GM19193 (cell line): ENCODE data around the gene AUTS2.

Experiments used
- POLR2A ChIP-seq: IDR thresholded peaks from 4 replicates; pipeline ENCODE4 v1.6.1; 2011; ENCODE audit not compliant: insufficient read depth, insufficient read length; ENCODE audit errors: extremely low read depth

Gene AUTS2

GRCh38 chr7:70829221-70830059 is 1231.2 kb downstream of the AUTS2 start:
- no peak for TF ChIP-seq POLR2A

GRCh38 chr7:70830060-70830395 is 1231.8 kb downstream of the AUTS2 start:
- no peak for TF ChIP-seq POLR2A

- TF ChIP-seq POLR2A, result no peak
Measured at GRCh38 chr7:70830426-70830825, 1232.2 kb downstream of the AUTS2 start.

- no peak for TF ChIP-seq POLR2A
Measured at GRCh38 chr7:70833726-70834125, 1235.5 kb downstream of the AUTS2 start.

- no peak for TF ChIP-seq POLR2A
Measured at GRCh38 chr7:70834424-70834823, 1236.1 kb downstream of the AUTS2 start.

GRCh38 chr7:70835658-70836057 is 1237.4 kb downstream of the AUTS2 start:
- no peak for TF ChIP-seq POLR2A

- no peak for TF ChIP-seq POLR2A
Measured at GRCh38 chr7:70836279-70836678, 1238.0 kb downstream of the AUTS2 start.

- TF ChIP-seq POLR2A, result no peak
Measured at GRCh38 chr7:70836946-70837345, 1238.7 kb downstream of the AUTS2 start.

- no peak for TF ChIP-seq POLR2A
Measured at GRCh38 chr7:70837589-70837988, 1239.3 kb downstream of the AUTS2 start.

GRCh38 chr7:70838292-70838907 is 1240.1 kb downstream of the AUTS2 start:
- no peak for TF ChIP-seq POLR2A
